ENCODE results near the gene APH1B.

DNA sequence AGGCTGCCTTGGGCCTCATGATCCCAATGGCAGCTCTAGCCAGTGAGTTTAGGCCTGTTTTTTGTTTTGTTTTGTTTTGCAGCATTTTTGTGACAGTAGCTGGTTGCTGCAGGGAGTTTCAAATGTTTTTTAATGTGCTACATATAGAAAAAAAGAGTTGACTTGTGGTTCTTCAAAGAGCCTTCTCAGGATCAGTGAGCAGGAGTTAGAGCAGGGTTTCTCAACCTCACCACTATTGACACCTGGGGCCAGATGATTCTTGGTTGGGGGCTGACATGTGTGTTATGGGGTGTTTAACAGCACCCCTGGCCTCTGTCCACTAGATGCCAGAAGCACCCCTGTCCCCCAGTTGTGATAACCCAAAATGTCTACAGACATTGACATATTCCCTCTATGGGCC, 17.9 kb downstream of the APH1B start:
- TF ChIP-seq, protein P1, sequence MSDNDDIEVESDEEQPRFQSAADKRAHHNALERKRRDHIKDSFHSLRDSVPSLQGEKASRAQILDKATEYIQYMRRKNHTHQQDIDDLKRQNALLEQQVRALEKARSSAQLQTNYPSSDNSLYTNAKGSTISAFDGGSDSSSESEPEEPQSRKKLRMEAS (IDR thresholded peaks at IDR 0.05), result no peak
- TF ChIP-seq EP300 (IDR thresholded peaks at IDR 0.05; ENCODE audit: borderline replicate concordance) (no peak), NFIC (IDR thresholded peaks at IDR 0.05) (no peak), TAF1 (IDR thresholded peaks at IDR 0.05; ENCODE audit: low read depth) (no peak)

Data from Ishikawa (cell line).